HG03457 (cell line): Measurements from ENCODE around the gene LUZP1.

ENCODE experiments used
- ATAC-seq: cut with Tn5 transposase; IDR thresholded peaks from one replicate; pipeline ENCODE4 v1.9.1; 2021; ENCODE audit warnings: moderate number of reproducible peaks; ENCODE audit not compliant: unreplicated experiment

LUZP1 gene

DNA sequence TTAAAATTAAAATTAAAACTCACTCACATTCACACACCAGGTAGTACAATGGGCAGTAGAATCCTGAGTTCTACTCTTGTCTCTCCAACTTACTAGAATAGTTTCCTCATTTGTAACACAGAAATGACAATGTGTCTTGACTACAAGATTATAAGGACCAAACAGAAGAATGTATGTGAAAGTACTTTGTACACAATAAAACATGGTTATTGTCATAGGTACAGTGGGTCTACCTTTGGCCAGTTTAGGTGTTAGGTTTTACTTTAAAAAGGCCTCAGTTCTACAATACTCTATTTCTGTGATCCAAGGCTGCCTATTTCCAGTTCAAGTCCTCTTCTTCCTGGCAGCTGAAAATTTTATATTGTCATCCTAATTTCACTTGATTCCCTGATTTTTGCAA, 50.2 kb downstream of the LUZP1 start:
- ATAC-seq: no peak

GRCh38 chr1:23116921-23117699, 51.5 kb downstream of the LUZP1 start:
- ATAC-seq: no peak

DNA sequence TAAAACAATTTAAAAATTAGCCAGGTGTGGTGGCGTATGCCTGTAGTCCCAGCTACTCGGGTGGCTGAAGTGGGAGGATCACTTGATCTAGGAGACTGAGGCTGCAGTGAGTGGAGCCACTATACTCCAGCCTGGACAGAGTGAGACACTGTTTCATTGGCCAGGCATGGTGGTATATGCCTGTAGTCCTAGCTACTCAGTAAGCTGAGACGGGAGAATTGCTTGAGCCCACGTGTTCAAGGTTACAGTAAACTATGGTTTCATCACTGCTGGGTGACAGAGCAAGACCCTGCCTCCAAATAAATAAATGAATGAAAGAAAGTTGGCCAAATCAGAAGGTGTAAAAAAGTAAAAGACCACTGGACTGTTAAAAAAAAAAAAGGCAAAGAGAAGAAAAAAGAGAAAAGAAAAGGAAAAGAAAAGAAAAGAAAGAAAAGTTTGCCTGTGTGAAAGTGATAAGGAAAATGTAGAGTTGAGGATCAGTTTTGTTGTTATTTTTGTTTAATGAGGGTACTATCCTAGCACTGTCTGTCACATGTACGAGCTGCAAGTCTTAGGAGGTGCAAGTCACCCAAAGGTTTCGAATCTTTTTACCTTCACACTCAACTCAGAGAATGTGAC, 52.3 kb downstream of the LUZP1 start:
- no peak for ATAC-seq

DNA sequence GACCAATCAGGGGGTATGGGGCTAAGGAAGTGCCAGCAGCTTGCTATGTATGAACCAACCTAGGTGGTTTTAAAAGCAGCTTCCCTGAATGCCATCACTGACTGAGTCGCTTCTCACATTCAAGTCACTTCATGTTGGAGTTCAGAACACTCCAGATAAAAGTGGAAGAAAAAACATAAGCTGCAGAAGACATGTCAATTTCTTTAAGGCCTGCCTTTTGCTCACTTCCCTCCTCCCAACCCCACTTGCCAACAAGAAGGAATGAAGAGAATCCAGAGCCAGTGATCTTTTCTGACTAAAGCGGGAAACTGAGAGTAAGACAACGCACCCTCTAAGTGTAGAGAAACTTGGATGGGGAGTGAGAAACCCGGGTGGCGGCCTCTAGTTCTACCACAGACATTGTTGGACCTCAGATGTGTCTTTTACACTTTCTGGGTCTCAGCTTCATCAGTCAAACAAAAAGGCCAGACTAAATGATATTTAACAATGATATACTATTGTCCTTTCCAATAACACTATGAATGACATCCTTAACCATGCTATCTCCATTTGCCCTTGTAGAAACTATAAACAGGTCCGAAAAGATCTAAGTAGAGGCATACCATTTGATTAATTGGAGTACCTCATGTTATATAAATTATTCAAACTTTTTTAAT, 54.1 kb downstream of the LUZP1 start:
- no peak for ATAC-seq

- no peak for ATAC-seq
These were observed 56.8 kb downstream of the LUZP1 start for GRCh38 chr1:23111600-23112535.

DNA sequence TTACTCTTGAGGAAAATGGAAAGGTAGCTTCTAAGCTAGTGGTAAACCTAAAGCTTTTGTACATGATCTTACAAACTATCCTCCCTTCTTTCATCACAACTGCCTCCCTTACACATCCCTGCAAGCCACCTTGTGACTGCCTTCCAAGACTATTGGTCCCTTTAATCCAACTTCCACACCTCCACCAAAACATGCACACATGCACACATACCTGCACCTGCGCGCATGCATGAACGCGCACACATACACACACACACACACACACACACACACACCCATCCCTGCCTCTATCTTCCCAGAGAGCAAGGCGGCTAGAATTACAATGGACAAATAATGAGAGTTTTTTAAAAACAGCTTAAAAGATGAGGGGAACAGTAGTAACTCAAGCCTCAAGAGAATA, 58.3 kb downstream of the LUZP1 start:
- ATAC-seq: no peak

GRCh38 chr1:23108918-23109533, 59.6 kb downstream of the LUZP1 start:
- ATAC-seq: no peak

DNA sequence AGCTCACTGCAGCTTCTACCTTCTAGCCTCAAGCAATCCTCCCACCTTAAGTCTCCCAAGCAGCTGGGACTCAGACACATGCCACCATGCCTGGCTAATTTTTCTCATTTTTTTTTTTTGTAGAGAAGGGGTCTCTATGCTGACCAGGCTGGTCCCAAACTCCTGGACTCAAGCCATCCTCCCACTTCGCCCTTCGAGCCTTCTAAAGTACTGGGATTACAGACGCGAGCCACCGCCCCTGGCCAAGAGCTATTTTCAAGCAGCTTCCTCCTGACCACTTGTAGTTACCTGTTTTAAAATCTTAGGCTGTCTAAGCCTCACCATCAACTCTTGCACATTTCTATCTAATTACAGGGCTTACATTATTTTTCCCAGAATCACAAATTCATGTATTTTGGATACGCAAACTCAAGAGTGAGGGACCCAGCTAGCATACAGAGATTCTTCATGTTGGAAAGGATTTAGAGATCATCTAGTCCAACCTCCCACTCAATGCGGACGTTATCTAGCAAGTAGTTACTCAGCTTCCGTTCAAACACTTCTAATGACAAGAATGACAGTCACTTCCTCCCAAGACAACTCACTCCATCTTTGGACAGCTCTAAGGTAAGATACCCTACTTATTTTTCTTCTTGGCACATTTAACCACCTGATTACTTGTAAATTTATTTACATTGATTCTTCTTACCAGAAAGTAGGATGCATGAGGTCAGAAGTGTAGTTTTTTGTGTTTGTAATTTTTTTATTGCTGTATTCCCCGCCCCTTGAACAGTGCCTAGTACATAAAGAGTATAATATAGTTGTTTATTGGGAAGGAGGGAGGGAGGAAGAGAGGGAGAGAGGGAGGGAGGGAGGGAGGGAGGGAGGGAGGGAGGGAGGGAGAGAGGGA, 65.4 kb downstream of the LUZP1 start:
- ATAC-seq: no peak

DNA sequence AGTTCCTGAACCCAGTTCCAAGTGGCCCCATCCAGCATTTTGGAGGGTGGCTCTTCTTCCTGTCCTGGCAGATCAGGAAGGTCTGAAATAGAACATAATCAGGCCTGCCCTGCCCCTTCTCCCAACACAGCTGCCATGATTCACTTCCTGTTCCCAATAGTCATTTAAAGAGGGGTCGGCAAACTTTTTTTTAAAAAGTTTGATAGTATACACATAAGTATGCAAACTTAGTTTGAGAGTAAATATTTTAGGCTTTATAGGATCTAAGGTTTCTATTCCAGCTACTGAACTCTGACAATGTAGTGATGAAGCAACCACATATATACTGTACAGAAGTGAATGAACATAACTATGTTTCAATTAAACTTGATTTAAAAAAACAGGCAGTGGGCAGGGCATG, 66.4 kb downstream of the LUZP1 start:
- no peak for ATAC-seq

DNA sequence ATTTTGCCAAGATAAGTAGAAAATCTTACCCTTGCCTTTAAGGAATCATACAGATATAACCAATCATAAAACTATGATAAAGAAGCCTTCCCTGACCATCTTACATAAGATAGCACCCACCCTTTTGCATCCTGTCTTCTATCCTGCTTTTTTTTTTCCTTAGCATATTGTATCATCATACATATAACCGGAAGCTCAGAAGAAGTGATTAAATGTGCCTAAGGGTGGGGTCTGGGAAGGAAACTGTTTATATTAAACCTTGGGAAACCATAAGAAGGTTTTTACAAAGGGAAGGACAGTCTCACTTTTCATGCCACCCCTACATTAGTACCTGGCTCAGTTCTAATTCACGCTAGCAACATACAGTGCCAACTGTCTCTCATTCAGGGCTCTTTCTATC, 66.8 kb downstream of the LUZP1 start:
- no peak for ATAC-seq

- no peak for ATAC-seq
These were observed 67.4 kb downstream of the LUZP1 start for GRCh38 chr1:23101101-23101827.

DNA sequence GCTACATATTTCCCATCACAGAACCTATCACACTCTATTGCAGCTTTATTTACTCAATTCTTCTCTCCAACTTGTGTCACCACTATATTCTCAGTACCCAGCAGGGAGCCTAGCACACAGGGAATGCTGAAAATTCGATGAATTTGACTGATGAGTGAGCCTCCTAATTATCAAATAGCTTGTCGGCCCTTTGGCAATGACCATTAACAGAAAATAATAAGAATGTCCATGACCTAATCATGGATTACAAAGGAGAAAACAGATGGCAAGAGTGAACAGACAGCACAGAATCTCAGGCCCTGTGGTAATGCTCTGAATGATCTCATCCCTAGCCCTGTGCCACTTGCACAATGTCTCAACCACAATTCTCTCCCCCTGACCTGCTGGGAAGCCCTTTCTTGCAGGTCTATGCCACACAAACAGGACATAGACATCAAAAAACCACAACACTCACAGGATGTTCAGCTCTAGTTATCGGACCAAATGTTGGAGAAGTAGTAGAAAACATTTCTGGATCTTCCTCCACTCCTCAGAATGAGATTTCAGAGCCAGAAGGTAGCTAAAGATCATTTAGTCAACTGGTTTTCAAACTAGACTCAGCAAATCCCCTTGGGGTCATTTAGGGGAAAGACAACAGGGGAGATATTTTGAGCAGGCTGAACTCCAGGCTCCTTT, 68.4 kb downstream of the LUZP1 start:
- ATAC-seq: no peak

- no peak for ATAC-seq
These were observed 69.5 kb downstream of the LUZP1 start for GRCh38 chr1:23099171-23099536.

GRCh38 chr1:23098463-23099170, 70.0 kb downstream of the LUZP1 start:
- ATAC-seq: no peak

DNA sequence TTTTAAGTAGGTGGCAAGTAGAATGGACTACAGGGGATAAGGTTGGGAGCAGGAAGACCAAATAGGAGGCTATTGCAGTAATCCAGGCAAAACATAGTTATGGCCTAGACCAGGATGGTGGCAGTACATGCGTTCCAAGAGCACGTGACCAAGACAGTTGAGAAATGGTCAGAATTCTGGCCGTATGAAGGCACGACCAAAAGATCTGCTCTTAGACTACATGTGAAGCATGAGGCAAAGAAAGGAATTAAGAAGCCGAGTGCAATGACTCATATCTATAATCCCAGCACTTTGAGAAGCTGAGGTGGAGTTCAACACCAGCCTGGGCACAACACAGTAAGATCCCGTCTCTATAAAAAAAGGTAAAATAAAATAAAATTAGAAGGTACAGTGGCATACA, 71.3 kb downstream of the LUZP1 start:
- no peak for ATAC-seq

- ATAC-seq: no peak
These were observed 76.2 kb downstream of the LUZP1 start for GRCh38 chr1:23092447-23092846.

DNA sequence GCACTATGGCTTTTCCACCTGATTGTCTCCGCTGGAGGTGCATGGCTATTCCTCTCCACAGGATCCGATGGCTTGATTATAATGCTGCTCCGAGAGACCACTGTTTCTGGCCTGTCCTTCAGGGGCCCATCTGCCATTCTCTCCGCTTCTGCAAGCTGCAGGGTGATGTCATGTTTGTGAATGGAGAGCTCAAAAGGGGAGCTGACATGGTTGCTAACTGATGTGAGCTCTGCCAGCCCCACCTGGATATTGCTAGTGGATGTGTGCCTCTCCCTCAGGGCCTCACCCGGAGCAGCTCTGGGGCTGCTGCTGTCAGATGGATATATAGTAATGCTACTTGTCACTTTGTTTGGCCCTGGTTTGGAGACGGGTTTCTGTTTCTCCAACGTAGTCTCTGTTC, 77.1 kb downstream of the LUZP1 start:
- no peak for ATAC-seq

DNA sequence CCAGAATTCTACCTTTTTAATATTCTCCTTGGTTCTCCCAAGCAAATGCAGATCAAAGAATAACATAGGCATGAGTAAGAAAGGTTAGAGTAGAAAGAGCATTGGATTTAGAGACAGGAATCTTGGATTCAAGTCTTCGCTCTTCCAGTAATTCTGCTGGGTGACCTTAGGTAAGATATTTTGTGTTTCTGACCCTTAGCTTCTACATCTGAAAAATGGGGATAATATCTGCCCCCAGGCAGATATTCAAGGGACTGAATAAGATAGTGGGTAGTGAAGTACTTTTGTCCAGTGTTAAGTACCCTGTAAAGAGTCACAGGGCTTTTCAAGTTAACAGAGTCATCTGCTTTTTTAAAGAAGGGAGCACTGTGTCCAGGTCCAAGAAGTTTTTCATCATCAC, 78.6 kb downstream of the LUZP1 start:
- no peak for ATAC-seq
